Kidney (tissue), 14 donors: ENCODE data around the gene ABCA5. TPM values are rescaled to one million over a fixed set of nuclear protein-coding genes. Genes with fewer than 3 reads are reported as not detected.

Experiments
- DNase-seq, 5 donors: peaks; one replicate each; pipeline ENCODE4 v3.0.0-alpha.2; 2013 to 2020
- FAIRE-seq: peaks from 2 replicates; lab custom pipeline; 2012; peaks lifted over from hg19 to GRCh38; lab: Jason Lieb, UNC
- H3K27ac ChIP-seq, 2 donors: one replicate each; pipeline ENCODE4 v1.7.0; 2013; ENCODE audit warnings: low read depth in 2 of 2, low read length in 2 of 2, inconsistent platforms in 1 of 2
- H3K27me3 ChIP-seq: one replicate; pipeline ENCODE4 v1.7.1; 2013; ENCODE audit warnings: low read length, inconsistent platforms; ENCODE audit not compliant: control insufficient read depth, insufficient read depth
- H3K36me3 ChIP-seq, 3 donors: one replicate each; pipeline versions ENCODE4 v1.7.0 to v1.7.1; 2013; ENCODE audit warnings: low read length in 3 of 3, control low read depth in 1 of 3, inconsistent platforms in 1 of 3; ENCODE audit not compliant: insufficient read depth in 3 of 3, control insufficient read depth in 2 of 3
- H3K4me1 ChIP-seq, 3 donors: one replicate each; pipeline versions ENCODE4 v1.7.0 to v1.7.1; 2013; ENCODE audit warnings: low read length in 3 of 3, inconsistent platforms in 1 of 3, low read depth in 1 of 3; ENCODE audit not compliant: control insufficient read depth in 2 of 3, insufficient read depth in 2 of 3
- H3K4me3 ChIP-seq, 3 donors: one replicate each; pipeline versions ENCODE4 v1.7.0 to v1.8.1; 2013; ENCODE audit warnings: low read length in 3 of 3, control low read depth in 1 of 3, inconsistent platforms in 1 of 3
- H3K9ac ChIP-seq, 3 donors: one replicate each; pipeline versions ENCODE4 v1.7.0 to v1.7.1; 2013; ENCODE audit warnings: low read length in 3 of 3, control low read depth in 1 of 3, inconsistent platforms in 1 of 3
- H3K9me3 ChIP-seq, 3 donors: one replicate each; pipeline versions ENCODE4 v1.7.0 to v1.7.1; 2013; ENCODE audit warnings: low read length in 3 of 3, control low read depth in 1 of 3, inconsistent platforms in 1 of 3; ENCODE audit not compliant: control insufficient read depth in 2 of 3, insufficient read depth in 1 of 3
- CTCF ChIP-seq: IDR thresholded peaks from 3 replicates; pipeline ENCODE4 v1.5.1; 2012; ENCODE audit warnings: mild to moderate bottlenecking, moderate library complexity, borderline replicate concordance; ENCODE audit not compliant: insufficient read depth; ENCODE audit errors: extremely low read depth
- intact Hi-C: fragments of 100-400 bp; cut with DNase I; formaldehyde crosslinking; loops from one replicate; pipeline ENCODE4 v1.11.1; 2022
- polyA plus RNA-seq: library from polyadenylated mRNA; stranded (reverse); fragments of 350-450 nt; fragmentation: Illumina TruSeq; extraction: RNeasy Lipid Tissue Mini Kit (QIAGEN cat#74804); gene quantifications from one replicate; pipeline ENCODE4 v1.2.3, GENCODE V29; 2014; ENCODE audit warnings: low read depth, low replicate concordance; ENCODE audit not compliant: insufficient read depth
- total RNA-seq: library from RNA; stranded (reverse); fragmentation: NEBNext Ultra II Directional; extraction: Animal tissue kit (Norgen Biotek cat#: 25700); gene quantifications from one replicate; pipeline ENCODE4 v1.2.1, GENCODE V29; 2021
- donor health status: control.
- donor health status: control.
- donor health status: control.
- donor health status: control.
- donor health status: control.
- donor health status: DM: yes; HTN: yes; CAD: no.
- donor health status: Normal renal cell carcinoma (clear cell type).

The ABCA5 gene
- total and polyA plus RNA-seq, 2 donors from 2014 or later = 19.0 to 25.1 TPM

GRCh38 chr17:69213059-69213813 lies 113.7 kb downstream of the ABCA5 start:
- FAIRE-seq (no peak), DNase-seq (no peak)
- no peak for TF ChIP-seq CTCF
- Histone ChIP-seq H3K27ac (no peak overlapping the region), H3K4me1 (no peaks in the 10 kb centered on the region), H3K9me3 (no peaks in the 10 kb centered on the region), H3K4me3 (no peak overlapping the region), H3K36me3 (peaks cover 0 to 2% (median 0%) of the 10 kb centered on the region in 3 donors), H3K9ac (no peak overlapping the region), H3K27me3 (no peaks in the 10 kb centered on the region)
- intact Hi-C loops = no loop called here

GRCh38 chr17:69208640-69209039 lies 118.3 kb downstream of the ABCA5 start:
- Histone ChIP-seq H3K36me3 (no peaks in the 10 kb centered on the region), H3K4me1 (no peaks in the 10 kb centered on the region), H3K9ac (no peak overlapping the region), H3K27me3 (no peaks in the 10 kb centered on the region), H3K4me3 (no peak overlapping the region), H3K27ac (no peak overlapping the region), H3K9me3 (no peaks in the 10 kb centered on the region)
- DNase-seq (no peak), FAIRE-seq (no peak)
- TF ChIP-seq CTCF = no peak
- intact Hi-C loops = no loop called here

- H3K4me1 ChIP-seq = no peaks in the 10 kb centered on the region
- intact Hi-C loops = no loop called here
- H3K27ac ChIP-seq = no peak overlapping the region
- no peak for TF ChIP-seq CTCF
- no peaks in the 10 kb centered on the region for H3K27me3 ChIP-seq
- no peak for FAIRE-seq
- DNase-seq = no peak
- no peaks in the 10 kb centered on the region for H3K36me3 ChIP-seq
- no peaks in the 10 kb centered on the region for H3K9me3 ChIP-seq
- H3K4me3 ChIP-seq = no peak overlapping the region
- no peak overlapping the region for H3K9ac ChIP-seq
Measured at GRCh38 chr17:69207151-69207550, 119.8 kb downstream of the ABCA5 start.
